ENCODE results near the gene ART4. TPM values are rescaled to one million over a fixed set of nuclear protein-coding genes. Genes with fewer than 3 reads are reported as not detected.

Gene ART4
- total RNA-seq, 2 experiments from 2014 or later: not detected

Other genes starting within 250 kb of the ART4 start
- gene GUCY2C, start 146.9 kb downstream of the ART4 start, total RNA-seq: not detected
- gene WBP11, start 40.0 kb downstream of the ART4 start, total RNA-seq: 100 to 1,000 TPM; 105 to 115 TPM
- 1 to 10 TPM; 2.0 to 3.1 TPM for gene C12orf60, start 39.9 kb downstream of the ART4 start, total RNA-seq
- gene SMCO3, start 29.3 kb downstream of the ART4 start, total RNA-seq: not detected
- gene MGP, start 42.3 kb upstream of the ART4 start, total RNA-seq: not detected
- gene ERP27, start 95.0 kb upstream of the ART4 start, total RNA-seq: 1 to 10 TPM; 1.0 to 1.2 TPM
- 100 to 1,000 TPM; 663 to 730 TPM for gene ARHGDIB, start 118.1 kb upstream of the ART4 start, total RNA-seq
- gene PDE6H, start 129.5 kb upstream of the ART4 start, total RNA-seq: not detected